Activated CD8-positive, alpha-beta memory T cell treated with anti-CD3 and anti-CD28 coated beads for 4 hours (primary cell): ENCODE data around the gene RMI2.

Experiments used
- DNase-seq, 2 donors: peaks; one replicate each; pipeline ENCODE4 v3.0.0-alpha.2; 2020; ENCODE audit warnings: low read depth in 2 of 2

RMI2 gene

GRCh38 chr16:11327277-11328171 lies 17.7 kb upstream of the RMI2 start:
- no peak for DNase-seq

- DNase-seq, result peak; percentile 14 to 30
Measured at GRCh38 chr16:11328172-11329070, 16.8 kb upstream of the RMI2 start.

GRCh38 chr16:11329071-11329491 lies 16.2 kb upstream of the RMI2 start:
- no peak for DNase-seq

GRCh38 chr16:11329891-11330290 lies 15.4 kb upstream of the RMI2 start:
- no peak for DNase-seq

- DNase-seq, result no peak
Measured at GRCh38 chr16:11330526-11331237, 14.6 kb upstream of the RMI2 start.

GRCh38 chr16:11331967-11332366 lies 13.3 kb upstream of the RMI2 start:
- no peak for DNase-seq

GRCh38 chr16:11333010-11333409 lies 12.2 kb upstream of the RMI2 start:
- DNase-seq, result no peak

GRCh38 chr16:11333702-11334101 lies 11.6 kb upstream of the RMI2 start:
- DNase-seq, result no peak

GRCh38 chr16:11334831-11335404 lies 10.3 kb upstream of the RMI2 start:
- DNase-seq, result no peak

GRCh38 chr16:11339075-11339474 lies 6.2 kb upstream of the RMI2 start:
- DNase-seq, result no peak

- no peak for DNase-seq
Measured at GRCh38 chr16:11340710-11341109, 4.5 kb upstream of the RMI2 start.

- DNase-seq, result no peak
Measured at GRCh38 chr16:11341371-11341770, 3.9 kb upstream of the RMI2 start.

GRCh38 chr16:11342021-11342855 lies 3.0 kb upstream of the RMI2 start:
- DNase-seq, result no peak

- DNase-seq, result no peak
Measured at GRCh38 chr16:11346700-11347319, 1.6 kb downstream of the RMI2 start.

- DNase-seq, result no peak
Measured at GRCh38 chr16:11347831-11348230, 2.6 kb downstream of the RMI2 start.

- no peak for DNase-seq
Measured at GRCh38 chr16:11348737-11349598, 3.7 kb downstream of the RMI2 start.

GRCh38 chr16:11349599-11350276 lies 4.5 kb downstream of the RMI2 start:
- DNase-seq, result no peak

- DNase-seq, result no peak
Measured at GRCh38 chr16:11350519-11350918, 5.3 kb downstream of the RMI2 start.

- no peak for DNase-seq
Measured at GRCh38 chr16:11350921-11351335, 5.7 kb downstream of the RMI2 start.
